Measurements from ENCODE around the gene MAP1S.
"Not testable (repeated sequence)": the region's sequence is repeated elsewhere in the genome, so short reads cannot be mapped to it uniquely, and the experiment has no call there.

The MAP1S gene

DNA sequence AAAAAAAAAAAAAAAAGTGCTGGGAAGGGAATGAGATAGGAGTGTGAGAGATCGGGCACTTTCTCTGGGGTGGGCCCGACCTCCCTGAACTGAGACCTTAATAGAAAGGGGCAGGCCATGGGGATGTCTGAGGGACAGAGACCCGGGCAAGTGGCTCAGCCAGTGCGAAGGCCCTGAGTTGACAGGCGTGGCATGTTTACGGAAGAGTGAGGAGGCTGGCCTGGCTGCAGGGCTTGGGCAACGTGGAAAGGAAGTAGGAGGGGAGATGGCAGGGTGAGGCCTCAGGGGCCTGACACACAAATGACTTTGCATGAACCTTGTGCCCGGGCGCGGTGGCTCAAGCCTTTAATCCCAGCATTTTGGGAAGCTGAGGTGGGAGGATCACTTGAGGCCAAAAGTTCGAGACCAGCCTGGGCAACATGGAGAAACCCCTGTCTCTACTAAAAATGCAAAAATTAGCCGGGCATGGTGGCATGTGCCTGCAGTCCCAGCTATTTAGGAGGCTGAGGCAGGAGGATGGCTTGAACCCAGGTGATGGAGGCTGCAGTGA is 45.9 kb downstream of the MAP1S start:
- DNase-seq (ENCODE audit: low spot score) = no peak

- no peak for DNase-seq (ENCODE audit: low spot score)
Measured at GRCh38 chr19:17766543-17767131, 47.4 kb downstream of the MAP1S start.

- DNase-seq (ENCODE audit: low spot score) = no peak
Measured at GRCh38 chr19:17767559-17767958, 48.3 kb downstream of the MAP1S start.

GRCh38 chr19:17770613-17771012 is 51.3 kb downstream of the MAP1S start:
- no peak for DNase-seq (ENCODE audit: low spot score)

DNA sequence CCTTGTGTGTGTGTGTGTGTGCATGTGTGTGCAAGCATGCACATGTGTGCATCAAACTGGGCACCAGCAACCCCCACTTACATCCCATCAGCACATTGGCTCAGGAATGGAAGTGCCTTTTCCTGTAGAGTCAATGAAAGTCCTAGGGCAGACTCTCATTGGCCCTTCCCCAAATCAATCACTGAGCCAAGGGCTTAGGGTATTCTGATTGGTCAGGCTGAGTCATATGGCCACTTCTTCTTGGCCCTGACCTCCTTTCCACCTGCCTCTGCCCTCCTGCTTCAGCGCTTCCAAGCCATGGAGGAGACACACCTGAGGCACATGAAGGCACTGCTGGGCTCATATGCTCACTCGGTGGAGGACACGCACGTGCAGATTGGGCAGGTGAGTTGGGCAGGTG is 52.9 kb downstream of the MAP1S start:
- DNase-seq (ENCODE audit: low spot score) = no peak

DNA sequence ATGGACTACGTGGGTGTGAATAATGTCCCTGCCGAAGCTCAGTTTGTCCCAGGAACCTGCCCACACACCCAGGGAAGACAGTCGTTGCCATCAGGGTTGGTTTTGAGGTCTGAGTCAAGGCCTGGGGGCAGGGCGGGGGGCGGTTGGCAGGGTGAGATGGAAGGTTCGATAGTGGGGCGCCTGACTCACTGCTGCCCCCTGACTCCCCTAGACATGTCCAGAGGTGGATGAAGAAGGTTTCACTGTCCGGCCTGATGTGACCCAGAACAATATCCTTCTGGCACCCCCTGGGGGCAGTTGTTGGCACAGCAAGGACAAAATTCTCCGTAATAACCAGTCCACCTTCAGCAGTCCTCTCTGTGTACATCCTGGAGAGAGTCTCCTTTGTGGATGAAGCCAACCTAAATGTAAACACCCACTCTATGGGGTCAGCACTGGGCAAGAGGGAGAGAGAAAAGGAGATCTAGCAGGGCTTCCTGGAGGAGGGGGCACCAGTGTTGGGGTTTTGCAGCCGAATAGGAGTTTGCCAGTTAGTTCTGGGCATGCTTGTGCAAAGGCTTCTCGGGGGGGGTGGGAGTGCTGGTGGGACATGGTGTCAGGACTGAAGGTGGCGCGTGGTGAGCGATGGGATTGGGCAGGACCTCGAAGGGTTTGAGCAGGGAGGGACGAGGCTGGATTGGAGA is 56.1 kb downstream of the MAP1S start:
- DNase-seq (ENCODE audit: low spot score) = no peak

DNA sequence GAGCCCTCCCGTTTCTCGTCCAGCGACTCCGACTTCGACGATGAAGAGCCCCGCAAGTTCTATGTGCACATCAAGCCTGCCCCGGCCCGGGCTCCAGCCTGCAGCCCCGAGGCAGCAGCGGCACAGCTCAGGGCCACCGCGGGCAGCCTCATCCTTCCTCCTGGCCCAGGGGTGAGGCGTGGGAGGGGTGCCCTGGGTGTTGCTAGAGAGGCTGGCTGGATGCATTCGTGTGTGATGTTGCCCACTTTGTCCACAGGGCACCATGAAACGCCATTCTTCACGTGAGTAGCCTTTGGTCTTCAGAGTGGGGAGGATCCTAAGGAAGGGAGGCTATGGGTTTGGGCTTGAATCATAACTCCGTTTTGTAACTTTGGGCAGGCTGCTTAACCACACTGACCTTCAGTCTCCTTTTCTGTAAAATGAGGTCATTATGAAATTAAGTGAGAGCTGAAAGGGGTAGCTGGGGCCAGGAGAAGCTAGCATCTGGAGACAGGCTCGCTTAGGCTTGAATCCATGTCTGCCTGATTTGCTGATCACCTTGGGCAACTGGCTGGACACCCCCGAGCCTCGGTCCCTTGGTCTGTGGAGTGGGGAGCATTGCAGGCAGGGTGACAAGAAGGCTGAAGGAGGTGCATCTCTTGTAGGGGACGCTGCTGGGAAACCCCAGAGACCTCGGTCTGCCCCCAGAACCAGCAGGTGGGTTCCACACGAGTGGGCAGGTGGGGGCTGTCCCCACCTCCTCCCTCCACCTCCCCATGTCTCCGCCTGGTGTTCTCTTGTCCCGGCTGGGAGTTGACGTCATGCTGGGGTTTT is 56.9 kb downstream of the MAP1S start:
- no peak for DNase-seq (ENCODE audit: low spot score)

GRCh38 chr19:17777840-17778239 is 58.6 kb downstream of the MAP1S start:
- DNase-seq (ENCODE audit: low spot score) = not testable (repeated sequence)

GRCh38 chr19:17778251-17778967 is 59.1 kb downstream of the MAP1S start:
- no peak for DNase-seq (ENCODE audit: low spot score)

- no peak for DNase-seq (ENCODE audit: low spot score)
Measured at GRCh38 chr19:17778968-17779929, 60.0 kb downstream of the MAP1S start.

DNA sequence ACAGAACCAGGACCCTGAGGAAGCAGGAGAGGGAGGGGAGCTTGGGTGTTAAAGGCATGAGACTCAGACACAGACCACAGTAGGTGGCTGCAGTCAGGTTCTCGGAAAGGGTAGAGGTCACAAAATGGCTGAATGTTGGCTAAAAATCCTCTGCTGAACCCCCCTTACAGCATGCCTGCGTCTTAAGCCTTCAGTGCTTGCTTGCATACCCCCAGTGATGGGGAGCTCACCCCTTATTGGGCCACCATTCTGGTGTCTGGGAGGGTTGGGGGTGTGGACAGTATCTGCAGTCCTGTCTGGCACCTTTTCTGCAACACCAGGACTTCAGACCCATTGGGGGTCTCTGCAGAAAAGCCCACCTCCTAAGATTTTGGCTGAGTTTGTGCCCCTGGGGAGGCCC is 61.5 kb downstream of the MAP1S start:
- DNase-seq (ENCODE audit: low spot score) = no peak

DNA sequence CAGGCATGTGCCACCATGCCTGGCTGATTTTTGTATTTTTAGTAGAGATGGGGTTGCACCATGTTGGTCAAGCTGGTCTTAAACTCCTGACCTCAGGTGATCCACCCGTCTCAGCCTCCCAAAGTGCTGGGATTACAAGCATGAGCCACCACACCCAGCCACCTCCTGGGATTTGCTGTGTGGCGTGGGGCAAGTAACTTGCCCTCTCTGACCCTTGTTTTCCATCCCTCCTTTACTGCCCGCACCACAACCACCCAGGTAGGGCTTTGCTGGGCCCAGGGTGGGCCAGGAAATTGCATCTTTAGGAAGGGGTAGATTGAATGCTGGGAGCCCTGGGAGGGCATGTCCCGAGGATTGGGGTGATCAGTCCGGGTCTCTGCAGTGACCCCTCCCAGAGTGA is 64.4 kb downstream of the MAP1S start:
- not testable (repeated sequence) for DNase-seq (ENCODE audit: low spot score)
